H9 (cell line): ENCODE data around the gene CCDC102A. TPM values are rescaled to one million over a fixed set of nuclear protein-coding genes. Genes with fewer than 3 reads are reported as not detected.

ENCODE experiments used
- DNase-seq: peaks from one replicate; pipeline ENCODE4 v3.0.0-alpha.2; 2017
- H2AFZ ChIP-seq: one replicate; pipeline ENCODE4 v1.6.1; 2013; ENCODE audit warnings: mild to moderate bottlenecking, low read length, control low read depth, moderate library complexity
- H2AK5ac ChIP-seq: 2 replicates; pipeline ENCODE4 v1.6.1; 2013; ENCODE audit warnings: low read length, control low read depth, mixed read lengths; ENCODE audit not compliant: insufficient read length
- H2BK120ac ChIP-seq: one replicate; pipeline ENCODE4 v1.6.1; 2013; ENCODE audit warnings: low read depth, mild to moderate bottlenecking, low read length, control low read depth, inconsistent platforms; ENCODE audit not compliant: poor library complexity, severe bottlenecking
- H2BK12ac ChIP-seq: 2 replicates; pipeline ENCODE4 v1.6.1; 2013; ENCODE audit warnings: low read length, control low read depth, mixed read lengths, low read depth; ENCODE audit not compliant: insufficient read length
- H2BK15ac ChIP-seq: 2 replicates; pipeline ENCODE4 v1.6.1; 2013; ENCODE audit warnings: low read depth, low read length, control low read depth
- H2BK20ac ChIP-seq: one replicate; pipeline ENCODE4 v1.6.1; 2013; ENCODE audit warnings: low read depth, mild to moderate bottlenecking, low read length, control low read depth, inconsistent platforms; ENCODE audit not compliant: poor library complexity, severe bottlenecking
- H2BK5ac ChIP-seq: 2 replicates; pipeline ENCODE4 v1.6.1; 2013; ENCODE audit warnings: low read length, control low read depth, mixed read lengths; ENCODE audit not compliant: insufficient read length
- H3K14ac ChIP-seq: 2 replicates; pipeline ENCODE4 v1.6.1; 2013; ENCODE audit warnings: low read length, control low read depth; ENCODE audit not compliant: insufficient read depth
- H3K18ac ChIP-seq: 2 replicates; pipeline ENCODE4 v1.6.1; 2013; ENCODE audit warnings: low read depth, mild to moderate bottlenecking, mixed read lengths, low read length, control low read depth; ENCODE audit not compliant: insufficient read length
- H3K23ac ChIP-seq: 2 replicates; pipeline ENCODE4 v1.6.1; 2013; ENCODE audit warnings: low read length, control low read depth, mixed read lengths, low read depth; ENCODE audit not compliant: insufficient read length
- H3K23me2 ChIP-seq: 2 replicates; pipeline ENCODE4 v1.6.1; 2013; ENCODE audit warnings: low read depth, mild to moderate bottlenecking, mixed read lengths, low read length, control low read depth; ENCODE audit not compliant: insufficient read length, poor library complexity, severe bottlenecking
- H3K27ac ChIP-seq: 2 replicates; pipeline ENCODE4 v1.5.1; 2013; ENCODE audit warnings: low read length, control low read depth, mixed read lengths, low read depth; ENCODE audit not compliant: insufficient read length
- H3K27me3 ChIP-seq: 2 replicates; pipeline ENCODE4 v1.6.1; 2013; ENCODE audit warnings: low read length, control low read depth, inconsistent platforms; ENCODE audit not compliant: insufficient read depth
- H3K4ac ChIP-seq: 2 replicates; pipeline ENCODE4 v1.6.1; 2013; ENCODE audit warnings: low read depth, mild to moderate bottlenecking, control low read depth, inconsistent platforms, low read length, moderate library complexity
- H3K4me1 ChIP-seq: 2 replicates; pipeline ENCODE4 v1.6.1; 2013; ENCODE audit warnings: low read length, control low read depth, inconsistent platforms; ENCODE audit not compliant: insufficient read depth
- H3K4me2 ChIP-seq: 2 replicates; pipeline ENCODE4 v1.6.1; 2013; ENCODE audit warnings: low read length, control low read depth, mixed read lengths; ENCODE audit not compliant: insufficient read length, insufficient read depth
- H3K56ac ChIP-seq: 2 replicates; pipeline ENCODE4 v1.6.1; 2013; ENCODE audit warnings: low read depth, mild to moderate bottlenecking, mixed read lengths, low read length, control low read depth; ENCODE audit not compliant: insufficient read length
- H3K79me1 ChIP-seq: 2 replicates; pipeline ENCODE4 v1.6.1; 2013; ENCODE audit warnings: low read depth, mild to moderate bottlenecking, moderate library complexity, low read length, control low read depth, inconsistent platforms; ENCODE audit not compliant: insufficient read depth, poor library complexity, severe bottlenecking
- H3K79me2 ChIP-seq: 2 replicates; pipeline ENCODE4 v1.6.1; 2013; ENCODE audit warnings: low read length, control low read depth, inconsistent platforms; ENCODE audit not compliant: insufficient read depth
- H3K9ac ChIP-seq: 2 replicates; pipeline ENCODE4 v1.6.1; 2013; ENCODE audit warnings: low read length, control low read depth, mixed read lengths; ENCODE audit not compliant: insufficient read length; ENCODE audit errors: extremely low read depth
- H3K9me3 ChIP-seq: one replicate; pipeline ENCODE4 v1.6.1; 2013; ENCODE audit warnings: low read depth, low read length, inconsistent platforms; ENCODE audit not compliant: control insufficient read depth
- H3T11ph ChIP-seq: one replicate; pipeline ENCODE4 v1.6.1; 2013; ENCODE audit warnings: mild to moderate bottlenecking, low read length, control low read depth, inconsistent platforms
- H4K20me1 ChIP-seq: one replicate; pipeline ENCODE4 v1.6.1; 2013; ENCODE audit not compliant: control insufficient read depth, insufficient read length, insufficient read depth
- H4K5ac ChIP-seq: 2 replicates; pipeline ENCODE4 v1.6.1; 2013; ENCODE audit warnings: low read depth, mild to moderate bottlenecking, mixed read lengths, low read length, control low read depth; ENCODE audit not compliant: insufficient read length
- H4K8ac ChIP-seq: replicated peaks from 2 replicates; pipeline ENCODE4 v1.6.1; 2013; ENCODE audit warnings: low read length, control low read depth, mixed read lengths, low read depth; ENCODE audit not compliant: insufficient read length
- H4K91ac ChIP-seq: 2 replicates; pipeline ENCODE4 v1.6.1; 2013; ENCODE audit warnings: low read depth, mild to moderate bottlenecking, moderate library complexity, mixed read lengths, low read length, control low read depth; ENCODE audit not compliant: insufficient read length
- H3K27ac Mint-ChIP-seq, 3 experiments: 2 replicates in 2 of 3; 3 replicates in 1 of 3; pipeline ENCODE4 v1.8.0; 2020 to 2021; ENCODE audit warnings: mixed read lengths in 3 of 3, mild to moderate bottlenecking in 1 of 3, moderate library complexity in 1 of 3
- H3K27me3 Mint-ChIP-seq: 2 replicates; pipeline ENCODE4 v1.8.0; 2021; ENCODE audit warnings: low read depth, mild to moderate bottlenecking, moderate library complexity, mixed read lengths
- H3K36me3 Mint-ChIP-seq, 3 experiments: 2 replicates in 2 of 3; 3 replicates in 1 of 3; pipeline ENCODE4 v1.8.0; 2020 to 2021; ENCODE audit warnings: low read depth in 3 of 3, mixed read lengths in 3 of 3; ENCODE audit not compliant: insufficient read depth in 1 of 3
- H3K4me1 Mint-ChIP-seq, 2 experiments: 2 replicates each; pipeline ENCODE4 v1.8.0; 2020; ENCODE audit warnings: mixed read lengths in 2 of 2
- H3K4me3 Mint-ChIP-seq, 2 experiments: 2 replicates in 1 of 2; 3 replicates in 1 of 2; pipeline ENCODE4 v1.8.0; 2020 to 2021; ENCODE audit warnings: mild to moderate bottlenecking in 2 of 2, mixed read lengths in 2 of 2, moderate library complexity in 1 of 2
- H3K9me3 Mint-ChIP-seq, 2 experiments: 2 replicates in 1 of 2; 3 replicates in 1 of 2; pipeline ENCODE4 v1.8.0; 2020; ENCODE audit warnings: mild to moderate bottlenecking in 2 of 2, mixed read lengths in 2 of 2, moderate library complexity in 1 of 2
- WGBS: extraction: QIAGEN DNeasy Blood & Tissue Kit; methylation state at CpG from one replicate; pipeline ENCODE4 v1.1.7; 2013; ENCODE audit warnings: missing lambda C conversion rate, low lambda C conversion rate, mixed read lengths; ENCODE audit not compliant: insufficient read length; ENCODE audit errors: extremely low coverage; 5-methylcytosine and 5-hydroxymethylcytosine counted together
- total RNA-seq: library from RNA; stranded (reverse); gene quantifications from 2 replicates; pipeline ENCODE4 v1.2.1, GENCODE V29; 2021
- TF ChIP-seq, protein P1 (sequence below): fragments of 200-600 bp; sonication (generic); conservative IDR thresholded peaks from 3 replicates; pipeline ENCODE4 v1.8.0; 2021; ENCODE audit warnings: antibody characterized with exemption, mild to moderate bottlenecking

Gene CCDC102A
- total RNA-seq, 1 experiment from 2014 or later = 8.2 TPM

DNA sequence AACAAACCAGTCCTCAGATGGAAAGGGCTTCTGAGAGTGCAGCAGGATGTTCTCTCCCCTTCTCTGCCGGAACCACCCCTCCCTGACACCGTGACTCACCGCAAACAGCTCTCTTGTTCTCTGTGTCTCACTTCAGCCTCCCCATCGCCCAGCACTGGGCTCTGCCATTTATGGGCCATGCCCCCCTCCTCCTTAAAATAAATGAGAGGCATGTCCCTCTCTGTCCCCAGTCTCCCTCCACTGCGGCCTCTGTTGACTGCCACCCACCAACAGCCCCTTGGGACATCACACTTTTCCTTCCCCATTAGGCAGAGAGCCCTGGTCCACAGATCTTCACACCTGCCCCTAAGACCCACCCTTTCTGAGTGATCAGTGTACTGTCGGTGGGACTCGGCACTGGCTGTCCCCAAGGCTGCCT, 6.3 kb downstream of the CCDC102A start:
- Histone ChIP-seq H3K79me2 (no peaks in the 10 kb centered on the region), H3K56ac (no peak overlapping the region), H3K4ac (no peak overlapping the region), H2BK120ac (no peak overlapping the region), H4K20me1 (peaks cover 3% of the 10 kb centered on the region), H3K9me3 (no peaks in the 10 kb centered on the region), H4K91ac (no peak overlapping the region), H2BK15ac (no peak overlapping the region), H3K23ac (no peak overlapping the region), H3K18ac (no peak overlapping the region), H4K5ac (no peak overlapping the region), H3K27me3 (no peaks in the 10 kb centered on the region; the same call in 1 of the 2 replicates), H2AK5ac (no peak overlapping the region), H3K4me2 (peak overlapping the region; percentile 63), H2BK12ac (no peak overlapping the region), H3K79me1 (no peaks in the 10 kb centered on the region), H2AFZ (no peak overlapping the region), H3K9ac (no peak overlapping the region), H2BK20ac (no peak overlapping the region), H2BK5ac (no peak overlapping the region), H3K23me2 (peaks cover 9% of the 10 kb centered on the region), H3K14ac (no peak overlapping the region; the same call in 1 of the 2 replicates), H3K27ac (no peak overlapping the region), H4K8ac (no peak overlapping the region), H3T11ph (no peak overlapping the region), H3K4me1 (peaks cover 5% of the 10 kb centered on the region; the same call in 1 of the 2 replicates)
- Mint-ChIP-seq H3K27ac (no peak overlapping the region), H3K36me3 (peaks cover 18 to 32% (median 31%) of the 10 kb centered on the region in 3 experiments; a peak in 6 of 7 replicates), H3K4me1 (peaks cover 51 to 54% of the 10 kb centered on the region in 2 experiments), H3K9me3 (no peaks in the 10 kb centered on the region), H3K4me3 (peak overlapping the region; percentile 77 to 88), H3K27me3 (peaks cover 25% of the 10 kb centered on the region)
- WGBS = no CpG with 5 or more reads among the region's 7 CpGs
- peak; percentile 51 for DNase-seq
- TF ChIP-seq, protein P1, sequence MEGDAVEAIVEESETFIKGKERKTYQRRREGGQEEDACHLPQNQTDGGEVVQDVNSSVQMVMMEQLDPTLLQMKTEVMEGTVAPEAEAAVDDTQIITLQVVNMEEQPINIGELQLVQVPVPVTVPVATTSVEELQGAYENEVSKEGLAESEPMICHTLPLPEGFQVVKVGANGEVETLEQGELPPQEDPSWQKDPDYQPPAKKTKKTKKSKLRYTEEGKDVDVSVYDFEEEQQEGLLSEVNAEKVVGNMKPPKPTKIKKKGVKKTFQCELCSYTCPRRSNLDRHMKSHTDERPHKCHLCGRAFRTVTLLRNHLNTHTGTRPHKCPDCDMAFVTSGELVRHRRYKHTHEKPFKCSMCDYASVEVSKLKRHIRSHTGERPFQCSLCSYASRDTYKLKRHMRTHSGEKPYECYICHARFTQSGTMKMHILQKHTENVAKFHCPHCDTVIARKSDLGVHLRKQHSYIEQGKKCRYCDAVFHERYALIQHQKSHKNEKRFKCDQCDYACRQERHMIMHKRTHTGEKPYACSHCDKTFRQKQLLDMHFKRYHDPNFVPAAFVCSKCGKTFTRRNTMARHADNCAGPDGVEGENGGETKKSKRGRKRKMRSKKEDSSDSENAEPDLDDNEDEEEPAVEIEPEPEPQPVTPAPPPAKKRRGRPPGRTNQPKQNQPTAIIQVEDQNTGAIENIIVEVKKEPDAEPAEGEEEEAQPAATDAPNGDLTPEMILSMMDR = no peak
